Activated CD8-positive, alpha-beta memory T cell treated with anti-CD3 and anti-CD28 coated beads for 36 hours (primary cell): Measurements from ENCODE around the gene MX1. TPM values are rescaled to one million over a fixed set of nuclear protein-coding genes. Genes with fewer than 3 reads are reported as not detected.

Experiments used
- CTCF ChIA-PET: fragments of 350-600 bp; sonication (Branson Sonifier 250); formaldehyde crosslinking; loops from one replicate; lab custom pipeline; 2021; ENCODE audit warnings: antibody characterized with exemption; lab: Charles Lee
- POLR2A ChIA-PET: fragments of 350-600 bp; sonication (Branson Sonifier 250); formaldehyde crosslinking; loops from one replicate; lab custom pipeline; 2021; ENCODE audit warnings: antibody characterized with exemption; lab: Charles Lee
- total RNA-seq, 2 experiments: library from RNA; stranded (reverse); gene quantifications; one replicate each; pipeline ENCODE4 v1.2.3, GENCODE V29; 2021

MX1 gene
- total RNA-seq, 2 experiments from 2014 or later: 5.1 to 5.3 TPM

- POLR2A ChIA-PET: interaction anchor here (0.7 kb wide), 1 partner anchor 65 kb away, joined by 10 read pairs; no protein-coding TSS in a partner anchor
These were observed 3.3 kb downstream of the MX1 start for GRCh38 chr21:41429305-41429704.

GRCh38 chr21:41429925-41430491, 4.0 kb downstream of the MX1 start:
- ChIA-PET POLR2A (interaction anchor here (0.7 kb wide), 1 partner anchor 66 kb away, joined by 10 read pairs; no protein-coding TSS in a partner anchor), CTCF (no interaction called here)

More at GRCh38 chr21:41429305-41429704, 3.3 kb downstream of the MX1 start:
- CTCF ChIA-PET: no interaction called here

- ChIA-PET POLR2A (no interaction called here), CTCF (no interaction called here)
These were observed 5.9 kb downstream of the MX1 start for GRCh38 chr21:41431788-41432548.

GRCh38 chr21:41432562-41433460, 6.8 kb downstream of the MX1 start:
- POLR2A ChIA-PET: no interaction called here
- CTCF ChIA-PET: no interaction called here

- POLR2A ChIA-PET: no interaction called here
- CTCF ChIA-PET: no interaction called here
These were observed 7.5 kb downstream of the MX1 start for GRCh38 chr21:41433566-41433965.

GRCh38 chr21:41435706-41436105, 9.7 kb downstream of the MX1 start:
- ChIA-PET CTCF (no interaction called here), POLR2A (no interaction called here)

GRCh38 chr21:41437729-41438128, 11.7 kb downstream of the MX1 start:
- POLR2A ChIA-PET: no interaction called here
- CTCF ChIA-PET: no interaction called here

GRCh38 chr21:41438425-41439113, 12.5 kb downstream of the MX1 start:
- POLR2A ChIA-PET: no interaction called here
- CTCF ChIA-PET: no interaction called here

GRCh38 chr21:41439248-41439647, 13.2 kb downstream of the MX1 start:
- CTCF ChIA-PET: interaction anchor here (0.7 kb wide), 1 partner anchor 207 kb away, joined by 3 read pairs; no protein-coding TSS in a partner anchor
- POLR2A ChIA-PET: no interaction called here

- POLR2A ChIA-PET: no interaction called here
- CTCF ChIA-PET: no interaction called here
These were observed 15.5 kb downstream of the MX1 start for GRCh38 chr21:41441546-41441945.

- CTCF ChIA-PET: interaction anchor here (1.5 kb wide), 1 partner anchor 18 kb away, joined by 3 read pairs; no protein-coding TSS in a partner anchor
These were observed 16.6 kb downstream of the MX1 start for GRCh38 chr21:41442481-41443186.

GRCh38 chr21:41443562-41443961, 17.5 kb downstream of the MX1 start:
- ChIA-PET CTCF (interaction anchor here (0.8 to 1.5 kb wide), 2 partner anchors 17 to 163 kb away, joined by 3 to 4 read pairs; no protein-coding TSS in a partner anchor), POLR2A (no interaction called here)

More at GRCh38 chr21:41442481-41443186, 16.6 kb downstream of the MX1 start:
- POLR2A ChIA-PET: no interaction called here

- CTCF ChIA-PET: no interaction called here
- POLR2A ChIA-PET: no interaction called here
These were observed 18.8 kb downstream of the MX1 start for GRCh38 chr21:41444703-41445464.

- ChIA-PET CTCF (no interaction called here), POLR2A (no interaction called here)
These were observed 19.4 kb downstream of the MX1 start for GRCh38 chr21:41445465-41445862.

GRCh38 chr21:41446586-41446985, 20.5 kb downstream of the MX1 start:
- ChIA-PET CTCF (no interaction called here), POLR2A (no interaction called here)

- ChIA-PET POLR2A (no interaction called here), CTCF (no interaction called here)
These were observed 21.3 kb downstream of the MX1 start for GRCh38 chr21:41447356-41447755.

GRCh38 chr21:41449613-41450012, 23.6 kb downstream of the MX1 start:
- ChIA-PET POLR2A (no interaction called here), CTCF (no interaction called here)
